Middle frontal gyrus (tissue), 1 donor: ENCODE results near the gene GPX5.
"Not testable (repeated sequence)": the region's sequence is repeated elsewhere in the genome, so short reads cannot be mapped to it uniquely, and the experiment has no call there.

Experiments
- DNase-seq: peaks from one replicate; pipeline ENCODE4 v3.0.0-alpha.2; 2015; ENCODE audit warnings: low spot score; ENCODE audit errors: extremely low spot score

Gene GPX5

GRCh38 chr6:28525496-28526039 lies at the start of gene GPX5:
TSS of gene GPX5 (plus strand) at chr6:28525881. CDS start at chr6:28526014, 133 bp downstream.
- DNase-seq: no peak

GRCh38 chr6:28478518-28478917 lies 47.2 kb upstream of the GPX5 start:
- no peak for DNase-seq

DNA sequence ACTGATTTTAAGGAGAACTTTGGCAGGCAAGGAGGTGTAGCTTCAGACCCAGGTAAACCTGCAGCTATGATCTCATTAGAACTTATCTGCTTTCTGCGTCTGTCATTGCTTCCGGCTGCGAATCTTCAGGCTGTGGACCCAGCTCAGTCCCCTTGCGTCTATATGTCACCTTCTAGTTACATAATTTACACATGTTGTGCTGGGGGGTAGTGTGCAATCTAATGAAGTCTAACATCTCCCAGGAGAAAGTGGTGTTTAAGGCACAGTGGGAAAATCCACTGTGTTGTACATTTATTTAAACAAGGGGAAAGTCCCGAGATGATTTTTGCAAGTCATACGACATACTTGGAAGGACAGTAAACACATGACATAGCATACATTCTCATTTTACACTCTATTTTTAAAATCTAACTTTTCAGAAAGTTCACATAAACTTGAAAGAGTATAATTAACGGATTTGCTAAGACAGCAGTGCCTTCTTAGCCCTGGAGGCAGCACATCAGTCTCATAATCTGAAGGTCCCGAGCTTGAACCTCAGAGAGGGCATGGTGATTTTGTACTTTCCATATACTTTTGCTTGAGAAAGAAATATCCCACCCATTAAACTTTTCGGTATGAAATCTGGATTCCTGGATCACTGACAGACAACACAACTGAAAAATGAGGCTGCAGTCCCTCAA lies 45.3 kb upstream of the GPX5 start:
- DNase-seq: no peak

GRCh38 chr6:28485482-28485881 lies 40.2 kb upstream of the GPX5 start:
- DNase-seq: no peak

- no peak for DNase-seq
These were observed 39.1 kb upstream of the GPX5 start for GRCh38 chr6:28486533-28486932.

GRCh38 chr6:28486988-28487742 lies 38.5 kb upstream of the GPX5 start:
- DNase-seq: no peak

DNA sequence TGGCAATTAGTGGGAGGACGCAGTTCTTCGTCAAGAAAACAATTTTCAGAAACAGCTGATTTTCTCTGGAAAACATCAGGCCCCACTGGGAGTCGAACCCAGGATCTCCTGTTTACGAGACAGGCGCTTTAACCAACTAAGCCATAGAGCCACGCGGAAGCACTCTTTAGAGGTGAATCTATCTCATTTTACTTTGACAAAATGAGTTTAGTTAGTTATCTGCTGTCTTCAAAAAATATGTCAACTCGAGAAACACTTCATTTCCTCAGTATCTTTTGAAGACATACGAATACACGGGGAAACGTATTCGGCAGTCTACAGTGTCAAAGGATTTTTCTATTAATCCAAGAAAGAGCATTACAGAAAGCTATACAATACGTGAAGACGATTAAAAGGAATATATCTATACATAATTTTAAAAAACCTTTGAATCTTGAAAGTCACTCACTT lies 36.7 kb upstream of the GPX5 start:
- no peak for DNase-seq

GRCh38 chr6:28489366-28490204 lies 36.1 kb upstream of the GPX5 start:
- no peak for DNase-seq

DNA sequence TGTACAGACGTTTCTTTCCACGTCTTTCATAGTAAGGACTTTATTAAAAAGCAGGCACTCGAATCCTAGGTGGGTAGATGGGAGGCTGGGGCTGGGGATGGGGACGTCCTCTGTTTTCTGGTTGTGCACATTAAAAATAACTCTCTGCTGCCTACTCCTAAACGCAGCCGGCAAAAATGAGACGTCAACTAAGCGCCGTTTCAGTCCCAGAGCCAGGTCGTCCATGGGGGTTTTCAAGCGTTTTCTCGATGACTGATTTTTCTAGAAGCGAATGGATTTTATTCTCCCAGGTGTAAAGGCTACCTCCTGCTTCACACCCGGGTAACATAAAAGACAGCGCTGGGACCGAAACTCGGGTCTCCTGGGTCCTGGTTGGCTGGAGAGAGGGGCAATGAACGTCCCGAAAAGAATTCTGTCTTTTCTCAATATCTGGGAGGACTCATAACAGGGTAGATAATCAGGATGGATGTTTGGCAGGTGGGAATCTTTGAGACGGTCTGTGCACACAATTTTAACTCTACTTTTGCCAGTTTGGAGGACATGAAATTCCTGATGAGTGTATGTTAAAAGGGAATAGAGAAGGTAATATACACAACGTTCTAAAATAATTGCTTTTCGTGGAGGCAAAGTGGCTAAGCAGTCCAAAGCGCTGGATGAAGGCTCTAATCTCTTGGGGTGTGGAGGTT lies 35.3 kb upstream of the GPX5 start:
- DNase-seq: no peak

- no peak for DNase-seq
These were observed 33.7 kb upstream of the GPX5 start for GRCh38 chr6:28491984-28492317.

GRCh38 chr6:28496099-28496779 lies 29.4 kb upstream of the GPX5 start:
- no peak for DNase-seq

GRCh38 chr6:28497306-28497705 lies 28.4 kb upstream of the GPX5 start:
- no peak for DNase-seq

DNA sequence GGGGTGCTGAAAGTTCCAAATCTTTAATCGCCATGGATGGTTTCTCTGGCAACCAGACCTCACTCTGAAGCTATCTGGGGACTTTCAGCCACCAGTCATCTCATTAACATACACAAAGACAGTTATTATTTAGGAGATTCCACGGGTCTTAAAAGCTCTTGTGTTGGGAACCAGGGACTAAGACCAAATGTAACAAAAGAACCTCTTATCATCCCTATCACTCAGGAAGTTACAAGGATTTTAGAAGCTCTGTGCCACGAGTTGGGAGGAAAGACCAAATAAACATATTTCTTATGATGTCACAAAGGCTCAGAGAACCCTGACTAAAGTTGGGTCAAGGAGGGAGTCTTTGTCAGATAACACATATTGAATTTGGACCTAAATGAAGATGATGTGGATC lies 27.8 kb upstream of the GPX5 start:
- DNase-seq: no peak

DNA sequence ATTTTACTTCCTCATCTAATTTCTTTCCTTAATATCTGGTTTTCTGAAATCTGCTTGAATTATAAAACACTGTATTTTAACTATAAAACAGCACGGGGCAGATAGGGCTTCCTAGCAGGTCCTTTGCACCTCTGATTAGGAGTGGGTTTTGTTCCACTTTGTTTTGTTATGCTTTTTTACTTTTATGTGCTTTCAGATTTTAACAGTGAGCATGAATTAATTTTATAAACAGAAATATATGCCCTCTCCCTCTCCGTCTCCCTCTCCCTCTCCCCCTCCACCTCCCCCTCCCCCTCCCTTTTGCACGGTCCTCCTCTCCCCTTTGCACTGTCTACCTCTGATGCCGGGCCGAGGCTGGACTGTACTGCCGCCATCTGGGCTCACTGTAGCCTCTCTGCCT lies 24.4 kb upstream of the GPX5 start:
- no peak for DNase-seq

DNA sequence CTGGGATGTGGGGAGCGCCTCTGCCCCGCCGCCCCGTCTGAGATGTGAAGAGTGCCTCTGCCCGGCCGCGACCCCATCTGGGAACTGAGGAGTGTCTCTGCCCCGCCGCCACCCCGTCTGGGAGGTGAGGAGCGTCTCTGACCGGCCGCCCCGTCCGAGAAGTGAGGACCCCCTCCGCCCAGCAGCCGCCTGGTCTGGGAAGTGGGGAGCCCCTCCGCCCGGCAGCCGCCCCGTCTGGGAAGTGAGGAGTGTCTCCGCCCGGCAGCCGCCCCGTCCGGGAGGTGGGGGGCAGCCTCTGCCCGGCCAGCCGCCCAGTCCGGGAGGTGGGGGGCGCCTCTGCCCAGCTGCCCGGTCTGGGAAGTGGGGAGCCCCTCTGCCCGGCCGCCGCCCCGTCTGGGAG lies 23.5 kb upstream of the GPX5 start:
- not testable (repeated sequence) for DNase-seq

DNA sequence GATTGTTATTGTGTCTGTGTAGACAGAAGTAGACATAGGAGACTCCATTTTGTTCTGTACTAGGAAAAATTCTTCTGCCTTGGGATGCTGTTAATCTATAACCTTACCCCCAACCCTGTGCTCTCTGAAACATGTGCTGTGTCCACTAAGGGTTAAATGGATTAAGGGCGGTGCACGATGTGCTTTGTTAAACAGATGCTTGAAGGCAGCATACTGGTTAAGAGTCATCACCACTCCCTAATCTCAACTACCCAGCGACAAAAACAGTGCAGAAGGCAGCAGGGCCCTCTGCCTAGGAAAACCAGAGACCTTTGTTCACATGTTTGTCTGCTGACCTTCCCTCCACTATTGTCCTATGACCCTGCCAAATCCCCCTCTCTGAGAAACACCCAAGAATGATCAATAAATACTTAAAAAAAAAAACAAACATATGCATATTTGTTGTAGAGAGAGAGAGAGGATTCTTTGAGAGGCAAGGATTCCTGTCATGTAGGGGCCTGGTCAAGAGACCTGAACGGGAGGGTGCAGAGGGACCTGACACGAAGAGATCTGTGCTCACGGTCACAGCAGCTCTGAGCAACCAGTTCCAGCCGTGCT lies 22.9 kb upstream of the GPX5 start:
- DNase-seq: not testable (repeated sequence)

- DNase-seq: no peak
These were observed 19.9 kb upstream of the GPX5 start for GRCh38 chr6:28505733-28506132.

DNA sequence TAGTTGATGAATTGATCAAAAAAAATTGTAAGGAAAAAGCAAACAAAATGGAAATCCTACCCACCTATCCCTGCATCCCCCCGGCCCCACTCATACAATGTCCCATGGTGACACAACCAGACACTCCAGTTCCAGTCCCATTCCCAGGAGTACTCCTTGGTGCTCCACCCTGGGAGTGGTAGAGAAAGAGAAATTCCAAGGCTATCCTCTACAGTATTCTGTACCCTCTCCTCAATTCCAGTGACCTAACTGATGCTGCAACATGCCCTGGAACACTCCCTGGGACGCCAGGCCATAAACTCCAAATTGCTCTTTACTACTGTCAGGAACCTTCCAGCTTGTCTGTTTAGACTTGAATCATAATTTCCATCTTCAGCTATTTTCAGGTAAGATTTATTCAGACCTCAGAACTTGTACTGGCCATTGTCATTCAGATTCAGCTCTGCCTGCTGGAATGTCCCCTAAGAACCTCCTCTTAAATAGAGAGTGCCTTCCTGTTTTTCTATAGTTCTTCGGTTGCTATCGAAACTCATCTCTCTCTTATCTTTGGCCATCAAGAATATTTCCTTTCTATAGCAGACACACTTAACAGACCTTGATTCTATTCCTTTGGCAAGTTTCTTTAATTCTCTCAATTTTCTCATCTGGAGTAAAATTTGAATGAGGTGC lies 18.7 kb upstream of the GPX5 start:
- DNase-seq: no peak

DNA sequence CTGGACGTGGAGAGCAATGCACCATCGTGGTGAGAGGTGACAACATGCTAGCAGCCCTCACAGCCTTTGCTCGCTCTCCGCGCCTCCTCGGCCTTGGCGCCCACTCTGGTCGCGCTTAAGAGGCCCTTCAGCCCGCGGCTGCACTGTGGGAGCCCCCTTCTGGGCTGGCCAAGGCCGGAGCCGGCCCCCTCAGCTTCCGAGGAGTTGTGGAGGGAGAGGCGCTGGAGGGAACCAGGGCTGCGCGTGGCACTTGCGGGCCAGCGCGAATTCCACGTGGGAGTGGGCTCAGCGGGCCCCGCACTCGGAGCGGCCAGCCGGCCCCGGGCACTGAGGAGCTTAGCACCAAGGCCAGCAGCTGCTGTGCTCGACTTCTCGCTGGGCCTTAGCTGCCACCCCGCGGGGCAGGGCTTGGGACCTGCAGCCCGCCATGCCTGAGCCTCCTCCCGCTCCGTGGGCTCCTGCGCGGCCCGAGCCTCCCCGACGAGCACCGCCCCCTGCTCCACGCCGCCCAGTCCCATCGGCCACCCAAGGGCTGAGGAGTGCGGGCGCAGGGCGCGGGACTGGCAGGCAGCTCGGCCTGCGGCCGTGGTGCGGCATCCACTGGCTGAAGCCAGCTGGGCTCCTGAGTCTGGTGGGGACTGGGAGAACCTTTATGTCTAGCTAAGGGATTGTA lies 13.9 kb upstream of the GPX5 start:
- no peak for DNase-seq
